HG03064 (cell line): ENCODE results near the gene CARD19.

Experiments
- ATAC-seq: cut with Tn5 transposase; IDR thresholded peaks from one replicate; pipeline ENCODE4 v1.9.1; 2021; ENCODE audit warnings: low read depth; ENCODE audit not compliant: unreplicated experiment

Gene CARD19

DNA sequence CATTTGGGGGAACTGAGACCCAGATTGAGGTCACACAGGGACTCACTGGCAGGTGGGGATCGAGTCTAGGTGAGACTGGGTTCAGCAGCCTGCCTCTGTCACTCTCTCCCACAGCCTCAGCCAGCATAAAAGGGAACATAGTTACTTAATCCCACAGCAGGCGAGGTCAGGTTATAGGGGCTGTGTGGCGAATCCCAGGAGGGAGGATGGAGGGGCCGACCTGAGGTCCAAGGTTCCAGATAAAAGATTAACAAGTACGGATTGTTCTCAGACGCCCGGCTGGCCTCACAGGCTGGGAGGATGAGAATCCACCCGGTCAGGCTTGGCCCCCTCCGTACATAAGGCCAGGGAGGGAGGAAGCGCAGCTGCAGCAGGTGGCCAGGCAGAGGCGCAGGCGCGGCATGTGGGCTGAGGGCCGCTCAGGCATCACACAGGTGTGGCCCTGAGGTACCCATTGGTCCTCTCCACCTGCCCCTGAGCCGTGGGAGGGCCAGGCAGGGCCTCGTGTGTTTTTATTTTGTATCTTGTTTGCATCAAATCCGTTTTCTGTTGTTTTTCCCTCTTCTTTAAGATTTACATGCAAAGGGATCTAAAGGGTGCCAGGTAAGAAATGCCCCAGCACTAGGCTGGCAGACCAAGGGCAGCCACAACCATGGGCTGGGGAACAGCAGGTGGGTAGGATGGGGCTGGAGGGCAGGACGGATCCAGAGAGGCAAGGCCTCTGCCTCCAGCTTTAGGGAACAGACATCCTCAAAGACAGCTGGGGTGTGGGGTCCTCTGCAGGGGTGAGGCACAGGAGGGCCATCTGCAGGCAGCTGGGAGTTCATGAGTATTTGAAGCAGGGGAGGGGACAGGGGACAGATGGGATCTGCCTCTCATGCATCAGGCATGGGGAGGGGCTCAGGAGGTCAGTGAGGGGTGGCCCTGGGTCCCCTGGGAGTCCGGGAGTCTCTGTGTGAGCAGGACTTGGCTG, 33.9 kb upstream of the CARD19 start:
- peak; percentile 30 for ATAC-seq

GRCh38 chr9:93064392-93065134, 31.5 kb upstream of the CARD19 start:
- ATAC-seq = peak; percentile 79

- no peak for ATAC-seq
Observed at GRCh38 chr9:93065135-93065720, 30.8 kb upstream of the CARD19 start.

DNA sequence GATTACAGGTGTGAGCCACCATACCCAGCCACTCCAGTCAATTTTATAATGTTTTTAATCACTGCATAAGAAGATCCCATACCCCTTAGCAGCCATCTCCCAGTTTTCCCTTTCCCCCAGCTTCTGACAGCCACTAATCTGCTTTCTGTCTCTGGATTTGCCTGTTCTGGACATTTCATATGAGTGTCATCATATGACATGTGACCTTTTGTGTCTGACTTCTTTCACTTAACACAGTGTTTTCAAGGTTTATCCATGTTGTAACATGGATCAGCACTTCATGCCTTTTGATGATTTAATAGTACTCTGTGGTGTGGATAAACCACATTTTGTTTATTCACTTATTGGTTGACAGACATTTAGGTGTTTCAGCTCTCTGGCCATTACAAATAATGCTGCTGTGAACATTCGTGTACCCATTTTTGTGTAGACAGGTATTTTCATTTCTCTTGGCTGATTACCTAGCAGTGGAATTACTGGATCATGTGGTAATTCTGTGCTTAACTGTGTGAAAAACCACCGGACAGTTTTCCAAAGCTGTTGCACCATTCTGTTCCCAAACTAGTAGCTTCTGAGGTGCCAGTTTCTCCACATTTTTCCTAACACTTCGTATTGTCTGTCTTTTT, 28.9 kb upstream of the CARD19 start:
- no peak for ATAC-seq

DNA sequence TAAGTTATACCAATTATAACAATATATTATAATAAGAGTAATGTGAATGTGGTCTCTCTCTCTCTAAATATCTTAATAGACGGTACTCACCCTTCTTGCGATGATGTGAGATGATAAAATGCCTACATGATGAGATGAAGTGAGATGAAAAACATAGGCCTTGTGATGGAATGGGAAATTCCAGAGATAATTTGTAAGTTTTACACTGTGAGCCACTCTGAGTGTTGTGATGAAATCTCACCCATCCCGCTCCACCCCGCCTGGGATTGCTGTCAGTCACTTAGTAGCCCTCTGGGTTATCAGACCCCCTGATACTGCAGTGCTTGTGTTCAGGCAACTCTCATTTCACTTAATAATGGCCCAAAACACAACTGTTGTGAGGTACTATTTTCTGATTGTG, 27.1 kb upstream of the CARD19 start:
- no peak for ATAC-seq

DNA sequence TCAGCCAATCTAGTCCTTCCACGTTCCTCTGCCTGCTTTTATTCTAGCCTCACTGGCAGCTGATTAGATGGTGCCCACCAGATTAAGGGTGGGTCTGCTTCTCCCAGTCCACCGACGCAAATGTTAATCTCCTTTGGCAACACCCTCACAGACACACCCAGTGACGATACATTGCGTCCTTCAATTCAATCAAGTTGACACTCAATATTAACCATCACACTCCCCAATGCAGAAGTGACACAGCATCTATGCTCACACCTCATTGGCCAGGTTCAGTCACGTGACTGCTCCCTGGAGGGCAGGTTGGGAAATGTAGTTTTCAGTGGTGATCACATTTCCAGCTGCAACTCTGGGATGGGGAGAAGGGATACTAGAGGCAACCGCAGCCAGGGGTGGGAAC, 24.6 kb upstream of the CARD19 start:
- no peak for ATAC-seq

GRCh38 chr9:93072383-93072795, 23.6 kb upstream of the CARD19 start:
- ATAC-seq = no peak

- ATAC-seq = no peak
Observed at GRCh38 chr9:93076101-93076791, 19.8 kb upstream of the CARD19 start.

- no peak for ATAC-seq
Observed at GRCh38 chr9:93076792-93077128, 19.3 kb upstream of the CARD19 start.

DNA sequence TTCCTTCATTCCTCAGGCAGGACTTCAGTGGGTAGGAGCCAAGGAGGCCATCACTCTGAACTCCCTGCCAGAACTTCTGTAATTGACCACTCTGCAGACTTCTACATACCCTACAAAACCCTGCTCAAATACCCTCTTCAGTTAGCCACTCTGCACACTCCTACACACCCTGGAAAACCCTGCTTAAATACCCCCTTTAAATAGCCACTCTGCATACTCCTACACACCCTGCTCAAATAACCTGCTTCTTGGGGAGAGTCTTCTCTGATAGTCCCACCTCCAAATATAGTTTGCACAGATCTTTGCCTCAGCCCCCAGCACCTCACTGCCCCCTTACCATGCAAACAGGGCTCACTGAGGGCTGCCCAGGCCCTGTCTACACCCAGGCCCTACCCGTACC, 18.6 kb upstream of the CARD19 start:
- no peak for ATAC-seq

GRCh38 chr9:93077811-93078210, 18.2 kb upstream of the CARD19 start:
- ATAC-seq = no peak

DNA sequence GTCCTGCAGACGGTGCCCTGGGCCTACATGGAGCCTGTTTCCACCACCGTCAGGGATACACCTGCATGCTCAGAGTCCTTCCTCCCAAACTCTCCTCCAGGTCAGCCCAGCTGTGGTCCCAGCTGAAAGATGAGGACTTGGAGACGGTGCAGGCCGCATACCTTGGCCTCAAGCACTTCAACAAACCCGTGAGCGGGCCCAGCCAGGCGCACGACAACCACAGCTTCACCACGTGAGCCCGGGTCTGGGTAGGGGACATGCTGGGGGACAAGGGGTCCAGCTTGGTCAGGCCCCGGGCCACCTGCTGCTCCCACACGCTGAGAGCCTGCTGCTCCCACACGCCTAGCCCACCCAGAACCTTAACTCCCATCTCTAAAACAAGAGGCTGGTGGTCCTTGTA, 16.6 kb upstream of the CARD19 start:
- ATAC-seq = no peak

- no peak for ATAC-seq
Observed at GRCh38 chr9:93080406-93080805, 15.6 kb upstream of the CARD19 start.

- no peak for ATAC-seq
Observed at GRCh38 chr9:93081081-93081529, 14.9 kb upstream of the CARD19 start.

DNA sequence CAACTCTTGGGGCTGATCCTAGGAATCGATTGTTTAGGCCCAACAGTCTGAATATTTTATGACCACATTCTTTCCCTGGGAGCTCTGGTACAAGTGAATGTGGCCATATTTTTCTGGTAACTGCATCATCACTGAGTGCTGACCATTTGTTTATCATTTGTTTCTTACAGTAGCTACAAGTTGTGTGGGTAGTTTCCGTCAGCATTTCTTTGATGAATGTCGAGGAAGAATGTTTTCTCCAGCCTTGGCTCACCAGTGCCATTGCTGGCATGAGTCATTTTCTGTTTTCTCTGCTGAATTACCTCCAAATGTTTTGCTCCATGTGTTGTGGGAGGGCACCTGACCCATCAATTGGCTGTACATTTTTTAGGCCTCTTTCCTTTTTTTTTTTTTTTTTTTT, 14.1 kb upstream of the CARD19 start:
- no peak for ATAC-seq

GRCh38 chr9:93082841-93083411, 13.1 kb upstream of the CARD19 start:
- no peak for ATAC-seq

GRCh38 chr9:93083592-93084470, 12.2 kb upstream of the CARD19 start:
- ATAC-seq = no peak

GRCh38 chr9:93084471-93084881, 11.5 kb upstream of the CARD19 start:
- no peak for ATAC-seq

DNA sequence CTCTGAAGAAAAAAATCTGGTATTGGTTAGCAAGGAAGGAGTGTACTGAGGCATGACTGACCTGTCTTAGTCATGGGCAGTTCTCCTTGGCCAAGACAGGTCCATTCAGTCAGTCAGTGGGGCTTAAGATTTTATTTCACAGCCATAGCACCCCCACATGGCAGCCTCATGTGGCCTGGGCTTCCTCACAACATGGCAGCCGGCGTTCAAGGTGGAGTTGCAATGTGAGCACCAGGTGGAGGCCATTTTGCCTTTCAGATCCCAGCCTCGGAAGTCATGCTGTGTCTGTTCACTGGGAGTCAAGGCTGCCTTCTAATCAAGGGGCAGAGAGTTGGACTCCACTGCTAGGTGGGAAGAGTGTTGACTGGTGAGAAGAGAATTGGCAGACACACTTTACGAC, 10.3 kb upstream of the CARD19 start:
- ATAC-seq = no peak
